HUDEP-2 (cell line): Measurements from ENCODE around the gene ZNF236.

Experiments
- DNase-seq, 76 experiments: peaks; one replicate each; lab custom pipeline; 2025; ENCODE audit not compliant: unreplicated experiment in 76 of 76; lab: John Stamatoyannopoulos, UW

Gene ZNF236

DNA sequence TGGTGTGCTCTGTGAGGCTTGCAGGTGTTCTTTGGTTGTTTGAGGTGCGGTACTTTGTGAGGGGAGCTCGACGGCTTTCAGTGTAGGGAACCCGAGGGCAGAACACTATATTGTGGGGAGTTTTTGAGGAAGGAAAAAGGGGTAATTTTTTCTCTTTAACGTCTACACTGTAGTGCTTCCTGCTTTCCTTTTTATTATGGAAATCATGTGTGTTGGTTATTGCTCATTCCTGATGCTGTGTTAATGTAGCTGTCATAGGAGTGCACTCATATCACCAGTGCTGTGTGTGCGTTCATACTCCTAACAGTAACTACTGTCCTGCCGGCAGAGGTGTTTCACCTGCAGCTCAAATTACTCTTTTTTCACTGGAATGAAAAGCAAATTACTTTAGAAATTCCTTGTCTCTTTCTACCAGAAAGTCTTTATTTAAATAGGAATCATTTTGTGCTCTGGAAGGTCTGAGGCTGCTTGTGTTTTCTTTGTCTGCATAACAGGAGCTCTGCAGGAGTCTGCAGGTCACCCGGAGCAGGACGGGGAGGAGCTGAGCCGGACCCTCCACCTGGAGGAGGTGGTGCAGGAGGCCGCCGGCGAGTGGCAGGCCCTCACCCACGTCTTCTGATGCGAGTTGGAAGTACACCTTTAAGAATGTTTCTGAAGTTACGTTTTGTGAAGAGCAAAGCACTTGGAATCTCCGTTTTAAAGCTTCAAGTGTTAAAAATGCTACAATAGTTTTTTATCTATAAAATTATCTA is 145.5 kb downstream of the ZNF236 start:
- DNase-seq = no peak

GRCh38 chr18:76970770-76971559 is 148.6 kb downstream of the ZNF236 start:
- no peak for DNase-seq

GRCh38 chr18:76972241-76972640 is 149.9 kb downstream of the ZNF236 start:
- no peak for DNase-seq

GRCh38 chr18:76972846-76973519 is 150.6 kb downstream of the ZNF236 start:
- DNase-seq = no peak

- DNase-seq = no peak
These were observed 151.3 kb downstream of the ZNF236 start for GRCh38 chr18:76973520-76974266.

DNA sequence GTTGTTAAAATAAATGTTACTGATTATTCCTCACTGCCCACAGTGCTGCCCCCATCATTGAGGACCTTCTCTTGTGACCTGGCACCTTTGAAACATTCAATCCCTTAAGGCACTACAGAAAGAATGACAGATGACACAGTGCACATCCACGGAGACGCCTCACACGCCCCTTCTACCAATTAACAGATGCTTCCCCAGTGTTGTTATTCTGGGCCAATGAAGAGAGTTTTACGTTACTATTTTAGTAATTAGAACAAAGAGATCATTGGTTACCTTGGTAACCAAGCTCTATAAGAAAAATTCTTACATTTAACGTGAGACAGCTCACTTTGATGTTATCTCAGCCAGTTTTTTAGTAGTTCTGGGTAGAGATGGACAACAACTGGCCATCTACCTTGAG is 152.0 kb downstream of the ZNF236 start:
- DNase-seq = no peak

DNA sequence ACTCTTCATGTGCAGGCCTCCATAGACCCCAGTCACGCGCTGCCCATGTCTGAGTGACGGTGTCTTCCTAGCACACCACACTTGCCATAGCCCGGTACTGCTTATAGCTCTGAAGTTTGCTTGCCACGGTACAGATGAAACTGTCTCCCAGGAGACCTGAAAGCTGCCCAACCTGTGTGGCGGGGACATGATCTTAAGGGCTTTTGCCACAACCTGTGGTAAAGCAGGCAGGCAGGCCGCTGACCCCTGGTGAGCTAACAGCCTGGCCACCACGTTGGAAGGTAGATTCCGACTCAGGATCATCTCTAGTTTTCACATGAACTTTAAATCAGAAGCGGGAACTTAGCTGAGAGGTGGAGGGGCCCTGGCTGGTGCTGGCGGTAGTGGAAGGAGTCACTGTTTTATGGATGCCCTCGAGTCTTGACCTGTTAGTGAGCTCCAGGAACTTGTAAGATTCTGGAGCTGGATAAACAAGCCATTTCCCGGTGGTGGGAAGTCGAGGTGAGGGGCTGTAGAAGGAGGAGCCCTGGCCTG is 153.3 kb downstream of the ZNF236 start:
- no peak for DNase-seq

DNA sequence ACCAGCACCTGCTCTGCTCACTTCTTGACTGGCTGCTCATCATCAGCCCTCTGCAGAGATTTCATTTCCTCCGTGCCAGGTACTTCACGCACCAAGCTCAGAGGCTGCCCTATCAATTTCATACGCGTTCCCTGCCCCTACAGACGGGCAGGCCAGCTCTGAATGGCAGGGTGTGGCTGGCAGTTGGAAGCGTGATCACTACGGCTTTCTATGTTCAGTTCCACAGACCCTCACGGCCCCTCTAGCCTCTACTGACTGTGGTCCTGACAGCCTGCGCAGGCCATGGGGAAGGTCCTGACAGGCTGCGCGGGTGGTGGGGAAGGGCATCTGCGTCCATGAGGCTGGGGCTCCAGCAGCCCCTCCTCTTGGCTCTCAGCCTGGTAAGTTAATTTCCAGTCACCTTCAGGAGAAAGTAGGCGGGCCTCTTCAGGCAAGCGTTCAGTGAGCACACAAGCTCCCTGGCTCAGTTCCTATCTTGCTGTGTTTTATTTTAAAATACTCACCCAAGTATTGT is 154.8 kb downstream of the ZNF236 start:
- peak in 9 of 76 experiments; percentile 1 to 63 (median 26) for DNase-seq

DNA sequence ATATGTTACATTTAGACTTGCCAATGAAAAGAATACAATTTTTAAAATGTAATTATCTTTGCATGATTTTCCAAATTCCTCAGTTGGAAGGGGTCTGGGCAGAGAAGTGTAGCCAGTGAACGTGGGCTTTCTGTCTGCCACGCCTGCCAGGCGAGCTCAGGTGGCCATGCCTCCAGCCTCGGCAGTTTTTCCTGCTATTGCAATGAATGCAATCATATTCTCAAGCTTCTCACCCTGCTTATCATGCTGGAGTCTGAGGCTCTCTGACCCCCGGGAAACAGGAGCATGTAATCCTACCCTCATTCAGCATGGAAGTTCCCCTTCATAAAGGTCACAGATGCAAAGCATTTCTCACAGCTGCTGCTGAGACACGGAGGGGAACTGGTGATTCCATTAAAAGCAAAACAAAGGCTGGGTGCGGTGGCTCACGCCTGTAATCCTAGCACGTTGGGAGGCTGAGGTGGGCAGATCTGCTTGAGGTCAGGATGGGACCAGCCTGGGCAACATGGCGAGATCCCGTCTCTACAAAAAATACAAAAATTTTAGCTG is 155.4 kb downstream of the ZNF236 start:
- no peak for DNase-seq

DNA sequence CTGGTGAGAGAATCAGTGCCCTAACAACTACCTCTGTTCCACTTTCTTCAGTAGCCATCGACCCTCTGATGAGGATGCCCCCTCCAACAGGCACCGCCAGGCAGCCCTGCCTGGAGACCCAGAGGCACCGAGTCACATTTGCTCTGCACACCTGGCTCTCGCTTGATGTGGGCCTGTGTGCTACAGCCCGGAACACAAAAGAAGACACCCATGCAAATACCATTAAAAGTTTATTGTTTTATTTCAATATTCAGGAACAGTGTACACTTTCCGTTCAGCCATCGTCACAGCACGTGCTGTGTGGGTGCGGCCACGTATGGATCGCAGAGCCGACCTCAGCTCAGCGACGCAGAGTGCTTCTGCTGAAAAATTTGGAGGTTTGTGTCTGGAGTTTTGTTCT is 156.3 kb downstream of the ZNF236 start:
- DNase-seq = no peak

GRCh38 chr18:76979111-76979751 is 156.9 kb downstream of the ZNF236 start:
- no peak for DNase-seq

GRCh38 chr18:76979906-76980305 is 157.5 kb downstream of the ZNF236 start:
- DNase-seq = no peak

GRCh38 chr18:76980663-76981395 is 158.5 kb downstream of the ZNF236 start:
- DNase-seq = no peak

DNA sequence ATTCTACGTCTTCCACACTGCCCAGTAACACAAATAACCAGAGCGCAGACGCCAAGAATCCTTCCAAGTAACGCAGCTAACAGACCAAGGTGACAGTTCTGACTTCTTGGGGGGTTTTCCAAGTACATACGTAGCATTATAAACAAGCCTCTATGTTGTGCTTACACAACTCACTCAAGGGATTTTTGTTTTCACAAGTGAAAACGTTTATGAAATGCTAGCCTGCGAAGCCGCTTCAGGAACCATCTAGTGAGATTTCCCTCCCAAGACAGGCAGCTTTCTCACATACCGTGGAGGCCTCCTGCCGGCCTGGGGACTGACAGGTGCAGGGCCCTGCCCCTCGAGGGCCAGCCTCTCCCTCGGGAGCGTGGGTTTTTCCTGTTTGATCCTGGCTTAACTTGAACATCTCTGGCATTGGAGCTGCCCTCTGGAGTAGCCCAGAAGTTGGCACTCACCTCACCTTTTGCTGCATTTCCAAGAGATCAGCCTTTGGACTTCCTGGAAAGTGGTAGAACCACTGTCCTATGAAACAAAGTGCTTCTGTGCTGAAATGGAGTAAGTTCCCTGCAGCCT is 159.1 kb downstream of the ZNF236 start:
- DNase-seq = no peak

DNA sequence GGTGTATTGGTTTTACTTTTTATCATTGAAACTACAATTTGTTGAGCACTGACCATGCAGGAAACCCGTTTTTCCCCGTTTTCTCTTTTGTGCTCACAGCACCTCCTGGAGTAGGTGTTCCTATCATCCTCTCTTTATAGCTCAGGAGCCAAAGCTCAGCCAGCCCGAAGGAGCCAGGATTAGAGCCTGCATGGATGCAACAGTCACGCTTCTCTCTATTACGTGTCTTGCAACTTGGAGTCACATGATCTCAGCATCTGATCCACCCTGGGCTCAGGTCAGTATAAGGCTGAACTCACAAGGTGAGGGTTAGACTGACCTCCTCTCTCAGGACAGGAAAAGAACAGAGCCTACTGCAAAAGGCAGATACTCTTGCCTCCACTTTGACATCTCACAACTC is 159.7 kb downstream of the ZNF236 start:
- DNase-seq = no peak

- peak in 72 of 76 experiments; percentile 4 to 92 (median 72) for DNase-seq
These were observed 160.7 kb downstream of the ZNF236 start for GRCh38 chr18:76982841-76983583.

- no peak for DNase-seq
These were observed 161.3 kb downstream of the ZNF236 start for GRCh38 chr18:76983613-76984051.
